Transverse colon (tissue), 3 donors: ENCODE measurements around the gene PNPO.
"Not testable (repeated sequence)": the region's sequence is repeated elsewhere in the genome, so short reads cannot be mapped to it uniquely, and the experiment has no call there.

Experiments
- CTCF ChIP-seq, 5 experiments: fragments of 200-600 bp in 3 of 5; fragments of 450-650 bp in 2 of 5; sonication (generic) in 3 of 5; IDR thresholded peaks; 1 replicate in 2 of 5; 2 replicates in 3 of 5; pipeline ENCODE4 v1.5.1; 2016 to 2017; ENCODE audit warnings: antibody characterized with exemption in 5 of 5, inconsistent platforms in 3 of 5, mild to moderate bottlenecking in 2 of 5, moderate library complexity in 1 of 5
- EP300 ChIP-seq: sonication (generic); formaldehyde crosslinking; IDR thresholded peaks from one replicate; pipeline ENCODE4 v1.6.1; 2017; ENCODE audit warnings: antibody characterized with exemption, low read depth

GRCh38 chr17:47919889-47920288 lies 21.5 kb upstream of the PNPO start:
- TF ChIP-seq EP300; CTCF (IDR thresholded peaks at IDR 0.05): not testable (repeated sequence)
